Measurements from ENCODE around the gene TMEM271.
"Not testable (repeated sequence)": the region's sequence is repeated elsewhere in the genome, so short reads cannot be mapped to it uniquely, and the experiment has no call there.

TMEM271 gene

GRCh38 chr4:561426-561825 lies 14.7 kb downstream of the TMEM271 start:
- DNase-seq, result no peak

- no peak for DNase-seq
Measured at GRCh38 chr4:560731-561291, 15.3 kb downstream of the TMEM271 start.

- no peak for DNase-seq
Measured at GRCh38 chr4:560061-560460, 16.0 kb downstream of the TMEM271 start.

- DNase-seq, result no peak
Measured at GRCh38 chr4:555566-556275, 20.4 kb downstream of the TMEM271 start.

DNA sequence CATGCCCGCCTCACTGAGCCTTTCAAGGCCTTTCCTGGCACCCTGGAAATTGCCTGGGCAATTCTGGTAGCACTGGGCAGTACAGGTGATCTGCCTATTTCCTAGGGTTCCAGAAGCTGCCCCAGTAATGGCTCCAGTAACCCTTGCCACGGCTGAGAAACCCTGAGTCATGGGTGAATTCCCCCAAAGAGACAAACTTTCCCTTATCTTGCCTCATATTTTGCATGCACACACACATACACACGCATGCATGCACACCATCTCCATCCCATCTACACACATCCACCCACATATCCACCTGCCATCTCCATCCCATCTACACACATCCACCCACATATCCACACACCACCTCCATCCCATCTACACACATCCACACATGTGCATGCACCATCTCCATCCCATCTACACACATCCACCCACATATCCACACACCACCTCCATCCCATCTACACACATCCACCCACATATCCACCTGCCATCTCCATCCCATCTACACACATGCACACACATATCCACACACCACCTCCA lies 21.2 kb downstream of the TMEM271 start:
- not testable (repeated sequence) for DNase-seq

GRCh38 chr4:552019-552418 lies 24.1 kb downstream of the TMEM271 start:
- no peak for DNase-seq

GRCh38 chr4:550268-550667 lies 25.8 kb downstream of the TMEM271 start:
- not testable (repeated sequence) for DNase-seq

DNA sequence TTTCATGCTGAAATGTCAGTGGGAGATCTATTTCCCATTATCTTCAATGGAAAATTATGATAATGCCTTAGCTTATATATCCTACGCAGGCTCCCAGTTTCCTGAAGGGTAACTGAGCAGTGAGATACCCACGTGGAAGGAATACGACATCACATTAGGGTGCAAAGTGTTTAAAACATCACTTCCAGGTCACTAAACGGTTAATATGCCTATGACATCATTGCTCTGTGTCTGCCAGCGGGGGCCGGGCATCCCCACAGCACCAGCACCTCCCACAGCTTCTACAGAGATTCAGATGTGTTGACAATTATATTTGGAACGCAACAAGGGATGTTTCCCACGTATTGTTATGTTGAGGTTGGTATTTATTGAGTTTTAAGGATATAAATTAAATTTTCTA lies 27.1 kb downstream of the TMEM271 start:
- DNase-seq, result no peak

DNA sequence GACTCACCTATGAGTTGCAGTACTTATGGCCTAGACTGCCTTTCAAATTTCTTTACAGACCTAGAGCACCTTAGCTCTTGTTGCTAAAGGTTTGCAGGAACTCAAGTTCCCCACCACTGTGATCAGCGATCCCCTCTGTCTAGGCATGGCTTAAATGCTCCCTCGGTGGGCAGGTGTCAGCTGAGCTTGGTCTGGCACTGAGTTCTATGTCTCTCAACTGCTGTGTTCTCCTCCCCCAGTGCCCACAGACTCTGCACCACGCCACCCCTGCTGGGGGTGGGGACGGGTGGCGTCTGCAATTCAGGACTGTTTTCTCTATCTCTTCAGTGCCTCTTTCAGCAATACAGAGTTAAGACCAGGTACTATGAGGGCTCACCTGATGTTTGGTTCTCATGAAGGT lies 30.5 kb downstream of the TMEM271 start:
- no peak for DNase-seq

DNA sequence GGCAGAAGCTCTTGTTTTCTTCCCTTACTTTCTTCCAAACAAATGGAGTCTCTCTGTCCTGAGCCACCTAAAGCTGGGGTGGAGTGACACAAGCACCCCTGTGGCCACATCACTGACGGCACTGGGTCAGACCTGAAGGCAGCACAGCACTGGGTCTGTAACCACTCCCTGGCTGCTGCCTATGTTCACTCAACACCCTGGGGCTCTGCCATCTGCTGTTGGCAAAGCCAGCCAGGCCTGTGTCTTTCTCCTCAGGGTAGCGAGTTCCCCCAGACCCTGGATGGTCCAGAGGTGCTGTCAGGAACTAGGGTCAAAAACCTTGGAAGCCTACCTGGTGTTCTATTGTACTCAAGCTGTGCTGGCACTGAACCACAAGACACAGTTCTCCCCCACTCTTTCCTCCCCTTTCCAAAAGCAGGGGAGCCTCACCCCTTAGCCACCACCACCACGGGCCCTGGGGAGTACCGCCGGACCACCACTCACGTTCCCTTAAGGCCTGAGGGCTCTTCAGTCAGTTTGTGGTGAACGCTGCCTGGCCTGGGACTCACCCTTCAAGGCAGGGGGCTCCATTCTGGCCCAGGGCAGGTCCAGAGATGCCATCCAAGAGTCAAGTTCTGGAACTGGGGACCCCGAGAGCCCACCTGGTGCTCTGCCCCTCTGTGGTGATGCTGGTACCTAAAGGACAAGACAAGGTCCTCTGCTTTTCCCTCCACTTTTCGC lies 31.5 kb downstream of the TMEM271 start:
- DNase-seq, result no peak

- no peak for DNase-seq
Measured at GRCh38 chr4:541271-541670, 34.8 kb downstream of the TMEM271 start.

GRCh38 chr4:538542-539142 lies 37.5 kb downstream of the TMEM271 start:
- no peak for DNase-seq

DNA sequence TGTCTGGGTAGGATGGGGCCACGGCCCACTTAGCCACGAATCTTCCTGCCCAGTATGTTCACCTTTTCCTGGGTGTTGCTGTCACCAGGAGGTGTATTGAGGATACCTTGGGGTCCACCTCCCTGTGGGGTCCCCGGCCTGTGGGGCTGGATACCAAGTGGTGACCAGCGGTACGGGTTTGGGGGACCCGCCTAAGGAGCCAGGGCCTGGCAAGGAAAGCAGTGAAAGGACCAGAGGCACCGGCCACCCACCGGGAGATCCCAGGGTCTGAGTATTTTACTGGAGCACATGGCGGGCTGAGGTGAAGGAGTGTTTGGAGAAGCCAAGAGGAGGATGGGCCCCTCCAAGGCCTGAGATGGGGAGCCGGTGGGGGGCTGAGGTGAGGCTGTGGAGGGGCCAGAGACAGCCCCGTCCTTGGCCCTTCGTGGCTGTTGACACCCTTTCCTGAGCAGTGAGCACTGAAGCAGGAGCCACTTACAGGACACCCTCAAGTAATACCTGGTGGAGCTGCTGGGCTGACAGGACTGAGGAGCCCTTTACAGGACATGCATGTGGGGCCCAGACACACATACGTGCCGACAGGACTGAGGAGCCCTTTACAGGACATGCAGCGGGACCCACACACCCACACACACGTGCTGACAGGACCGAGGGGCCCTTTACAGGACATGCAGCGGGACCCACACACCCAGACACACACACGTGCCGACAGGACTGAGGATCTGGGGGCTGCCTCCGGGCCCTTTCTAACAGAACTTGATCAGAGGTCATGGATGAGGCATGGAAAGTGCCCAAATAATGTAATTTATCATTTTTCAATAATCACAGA lies 38.4 kb downstream of the TMEM271 start:
- DNase-seq, result no peak

GRCh38 chr4:536351-536972 lies 39.6 kb downstream of the TMEM271 start:
- DNase-seq, result no peak

DNA sequence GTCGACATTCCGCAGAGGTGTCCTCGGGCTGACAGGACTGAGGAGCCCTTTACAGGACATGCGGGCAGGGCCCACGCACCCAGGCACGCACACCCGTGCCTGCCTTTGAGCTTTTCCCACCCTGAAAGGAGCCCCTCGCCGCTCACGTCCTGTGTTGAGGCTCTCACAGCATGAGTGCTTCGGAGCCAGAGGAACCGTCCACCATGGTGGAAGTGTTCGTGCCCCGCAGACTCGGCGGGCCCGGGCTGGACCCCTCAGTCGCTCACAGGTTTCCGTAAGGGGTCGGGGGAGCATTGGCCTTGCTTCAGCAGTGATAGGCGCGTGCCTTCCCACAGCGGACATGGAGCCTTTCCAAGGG lies 40.2 kb downstream of the TMEM271 start:
- DNase-seq, result no peak

GRCh38 chr4:535181-535923 lies 40.7 kb downstream of the TMEM271 start:
- DNase-seq, result no peak

GRCh38 chr4:534576-535151 lies 41.4 kb downstream of the TMEM271 start:
- no peak for DNase-seq

DNA sequence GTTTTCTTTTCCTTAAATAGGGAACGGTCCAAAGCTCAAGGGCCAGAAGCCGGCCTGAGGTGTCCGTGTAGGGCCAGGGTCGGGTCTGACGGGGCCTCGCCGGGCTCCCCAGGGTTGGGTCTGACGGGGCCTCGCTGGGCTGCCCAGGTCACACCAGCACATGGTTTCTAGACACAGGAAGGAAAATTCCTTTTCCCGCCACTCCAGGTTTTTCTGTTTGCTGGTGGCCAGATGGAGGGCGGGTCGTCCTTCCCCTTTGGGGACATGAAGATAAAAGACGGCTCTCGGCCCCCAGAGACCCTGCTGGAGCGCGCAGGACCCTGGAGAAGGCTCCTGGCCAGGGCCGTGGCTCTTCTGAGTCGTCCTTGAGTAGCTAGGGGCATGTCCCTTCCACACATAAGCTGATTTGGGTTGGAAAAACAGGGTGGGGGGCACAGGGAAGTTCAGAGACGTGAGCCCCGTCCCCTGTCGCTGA lies 42.0 kb downstream of the TMEM271 start:
- DNase-seq, result no peak

DNA sequence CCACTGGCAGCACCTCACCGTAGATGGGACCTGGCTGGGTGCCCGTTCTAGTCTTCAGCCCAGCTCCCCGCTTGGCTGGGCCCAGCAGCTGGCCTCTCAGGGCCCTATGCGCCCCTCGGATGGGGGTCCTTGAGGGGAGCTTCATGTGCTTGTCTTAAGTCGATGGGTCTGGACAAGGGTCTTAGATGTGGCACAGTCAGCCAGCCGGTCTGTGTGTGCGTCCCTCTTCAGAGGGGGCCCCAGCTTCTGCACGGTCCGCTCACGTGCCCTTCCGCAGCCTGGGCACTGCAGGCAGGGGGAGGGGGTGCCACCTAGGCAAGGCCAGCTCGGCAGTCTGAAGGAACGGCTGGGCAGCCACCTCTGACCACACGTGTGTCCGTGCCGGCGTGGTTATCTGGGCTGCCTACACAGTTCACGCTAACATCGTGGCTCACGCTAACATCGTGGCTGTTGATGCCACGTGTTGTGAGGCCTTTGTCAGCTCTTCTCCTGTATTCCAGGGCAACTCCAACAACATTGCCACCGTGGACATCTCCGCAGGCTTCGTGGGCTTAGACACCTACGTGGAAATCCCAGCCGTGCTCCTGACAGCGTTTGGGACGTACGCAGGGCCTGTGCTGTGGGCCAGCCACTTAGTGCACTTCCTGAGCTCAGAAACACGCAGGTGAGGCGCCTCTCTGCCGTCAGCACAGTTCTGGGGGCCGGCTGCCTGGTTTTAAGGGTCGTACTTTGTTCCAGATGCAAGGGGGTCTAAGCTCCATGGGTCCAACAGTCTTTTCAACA lies 42.6 kb downstream of the TMEM271 start:
- DNase-seq, result no peak

Measured in CD4-positive, alpha-beta T cell treated with Interleukin-21 for 1 hour (primary cell).